CD4-positive, alpha-beta memory T cell (primary cell): ENCODE measurements around the gene CNTD1. TPM values are rescaled to one million over a fixed set of nuclear protein-coding genes. Genes with fewer than 3 reads are reported as not detected.
"Not testable (repeated sequence)": the region's sequence is repeated elsewhere in the genome, so short reads cannot be mapped to it uniquely, and the experiment has no call there.

Experiments used
- CTCF ChIA-PET: fragments of 350-600 bp; sonication (Branson Sonifier 250); formaldehyde crosslinking; loops from one replicate; lab custom pipeline; 2021; ENCODE audit warnings: inconsistent platforms; ENCODE audit not compliant: partially characterized antibody; lab: Charles Lee
- POLR2A ChIA-PET: fragments of 350-600 bp; sonication (Branson Sonifier 250); formaldehyde crosslinking; loops from one replicate; lab custom pipeline; 2021; ENCODE audit not compliant: partially characterized antibody; lab: Charles Lee
- DNase-seq, 5 donors: peaks; one replicate each; pipeline versions ENCODE4 v3.0.0 to v3.0.0-alpha.2; 2020 to 2022; ENCODE audit warnings: mixed read lengths in 1 of 5
- H3K27ac ChIP-seq: one replicate; pipeline ENCODE4 v1.7.0; 2013; ENCODE audit warnings: low read depth, low read length
- H3K27me3 ChIP-seq: 2 replicates; pipeline ENCODE4 v1.7.0; 2013; ENCODE audit warnings: mild to moderate bottlenecking, low read length, moderate library complexity; ENCODE audit not compliant: insufficient read depth
- H3K36me3 ChIP-seq: 2 replicates; pipeline ENCODE4 v1.7.0; 2013; ENCODE audit warnings: mild to moderate bottlenecking, low read length, moderate library complexity; ENCODE audit not compliant: insufficient read depth
- H3K4me1 ChIP-seq: 2 replicates; pipeline ENCODE4 v1.7.0; 2013; ENCODE audit warnings: mild to moderate bottlenecking, low read length, moderate library complexity; ENCODE audit not compliant: insufficient read depth
- H3K4me3 ChIP-seq, 2 donors: one replicate each; pipeline ENCODE4 v1.7.0; 2013; ENCODE audit warnings: low read length in 2 of 2, mild to moderate bottlenecking in 1 of 2
- H3K9me3 ChIP-seq, 2 donors: one replicate each; pipeline ENCODE4 v1.7.0; 2013; ENCODE audit warnings: low read length in 2 of 2, control low read depth in 1 of 2; ENCODE audit not compliant: control insufficient read depth in 1 of 2
- H3K27ac Mint-ChIP-seq, 7 donors: one replicate each; pipeline ENCODE4 v1.8.0; 2020 to 2021; ENCODE audit warnings: mixed read lengths in 7 of 7, mild to moderate bottlenecking in 6 of 7, inconsistent platforms in 3 of 7, moderate library complexity in 3 of 7
- H3K27me3 Mint-ChIP-seq, 2 donors: one replicate each; pipeline ENCODE4 v1.8.0; 2020 to 2021; ENCODE audit warnings: mixed read lengths in 2 of 2
- H3K36me3 Mint-ChIP-seq, 2 donors: one replicate each; pipeline ENCODE4 v1.8.0; 2020 to 2021; ENCODE audit warnings: mixed read lengths in 2 of 2, inconsistent platforms in 1 of 2, mild to moderate bottlenecking in 1 of 2
- H3K4me1 Mint-ChIP-seq, 4 donors: one replicate each; pipeline ENCODE4 v1.8.0; 2020 to 2021; ENCODE audit warnings: mixed read lengths in 4 of 4, mild to moderate bottlenecking in 1 of 4
- H3K4me3 Mint-ChIP-seq, 8 donors: one replicate each; pipeline ENCODE4 v1.8.0; 2020 to 2021; ENCODE audit warnings: mixed read lengths in 8 of 8, mild to moderate bottlenecking in 7 of 8, moderate library complexity in 6 of 8, inconsistent platforms in 3 of 8
- H3K9me3 Mint-ChIP-seq, 8 donors: one replicate each; pipeline ENCODE4 v1.8.0; 2020 to 2021; ENCODE audit warnings: mixed read lengths in 8 of 8, mild to moderate bottlenecking in 5 of 8, inconsistent platforms in 3 of 8, moderate library complexity in 1 of 8
- intact Hi-C: fragments of 100-400 bp; cut with micrococcal nuclease; formaldehyde crosslinking; loops from one replicate; pipeline ENCODE4 v1.15.1; 2023
- polyA plus RNA-seq, 2 donors: library from polyadenylated mRNA; unstranded; fragments of 300-500 nt; fragmentation: Illumina TruSeq; gene quantifications; one replicate each; pipeline ENCODE4 v1.2.3, GENCODE V29; 2021
- total RNA-seq, 2 experiments: library from RNA; stranded (reverse); gene quantifications; one replicate each; pipeline ENCODE4 v1.2.3, GENCODE V29; 2021

CNTD1 gene
- total and polyA plus RNA-seq, 4 experiments from 2014 or later = 0.22 to 0.43 TPM; not detected in 2

GRCh38 chr17:42759982-42760651 lies 38.5 kb upstream of the CNTD1 start:
- Mint-ChIP-seq H3K4me3 (peak overlapping the region in 7 of 8 donors; percentile 4 to 75 (median 48)), H3K27me3 (peaks cover 32 to 49% of the 10 kb centered on the region in 2 donors), H3K27ac (peak overlapping the region in 1 of 7 donors; percentile 36), H3K4me1 (peaks cover 2 to 10% (median 4%) of the 10 kb centered on the region in 4 donors), H3K36me3 (no peaks in the 10 kb centered on the region), H3K9me3 (no peaks in the 10 kb centered on the region)
- no peak for DNase-seq
- Histone ChIP-seq H3K27me3 (peaks cover 34% of the 10 kb centered on the region), H3K4me1 (peaks cover 7% of the 10 kb centered on the region), H3K4me3 (no peak overlapping the region), H3K9me3 (no peaks in the 10 kb centered on the region), H3K36me3 (no peaks in the 10 kb centered on the region), H3K27ac (no peak overlapping the region)
- POLR2A ChIA-PET = interaction anchor here (3.1 kb wide), 1 partner anchor 13 kb away, joined by 13 read pairs; the partner anchor contains the start of gene VPS25
- CTCF ChIA-PET = interaction anchor here (0.5 to 1.5 kb wide), 7 partner anchors 9 to 182 kb away, joined by 3 to 7 read pairs (median 4); partner anchors contain the start of gene BECN1
- intact Hi-C loops = no loop called here

- peak within 1 kb of the TSS in 2 of 7 donors; percentile 36 to 46 for H3K27ac Mint-ChIP-seq
- H3K4me1 ChIP-seq = peaks cover 7% of the 10 kb centered on the region
- CTCF ChIA-PET = interaction anchor here (0.6 to 3.6 kb wide), 7 partner anchors 11 to 183 kb away, joined by 3 to 35 read pairs (median 4); partner anchors contain the start of genes BECN1 and PSMC3IP
- no peaks in the 10 kb centered on the region for H3K36me3 Mint-ChIP-seq
- peak within 1 kb of the TSS; percentile 4 to 75 (median 48) for H3K4me3 Mint-ChIP-seq
- no peak within 1 kb of the TSS for H3K27ac ChIP-seq
- DNase-seq = no peak
- intact Hi-C loops = no loop called here
- no peaks in the 10 kb centered on the region for H3K36me3 ChIP-seq
- POLR2A ChIA-PET = interaction anchor here (3.1 kb wide), 1 partner anchor 13 kb away, joined by 13 read pairs; the partner anchor contains the start of gene VPS25
- peaks cover 35 to 52% of the 10 kb centered on the region in 2 donors for H3K27me3 Mint-ChIP-seq
- no peak within 1 kb of the TSS for H3K4me3 ChIP-seq
- no peaks in the 10 kb centered on the region for H3K9me3 Mint-ChIP-seq
- H3K9me3 ChIP-seq = no peaks in the 10 kb centered on the region
- peaks cover 2 to 10% (median 4%) of the 10 kb centered on the region in 4 donors for H3K4me1 Mint-ChIP-seq
- H3K27me3 ChIP-seq = peaks cover 34% of the 10 kb centered on the region
Observed at GRCh38 chr17:42760652-42761581, 37.7 kb upstream of the CNTD1 start, which contains the start of gene RAMP2. TSS of gene RAMP2 (plus strand) at chr17:42761227. CDS start at chr17:42761262, 35 bp downstream.

GRCh38 chr17:42761638-42762037 lies 37.0 kb upstream of the CNTD1 start:
- CTCF ChIA-PET = interaction anchor here (2.9 to 3.6 kb wide), 2 partner anchors 43 to 184 kb away, joined by 20 to 35 read pairs; partner anchors contain the start of gene PSMC3IP
- intact Hi-C loops = no loop called here
- H3K9me3 ChIP-seq = no peaks in the 10 kb centered on the region
- H3K27ac ChIP-seq = no peak overlapping the region
- no peaks in the 10 kb centered on the region for H3K9me3 Mint-ChIP-seq
- H3K36me3 Mint-ChIP-seq = no peaks in the 10 kb centered on the region
- POLR2A ChIA-PET = interaction anchor here (3.1 kb wide), 1 partner anchor 12 kb away, joined by 13 read pairs; the partner anchor contains the start of gene VPS25
- peaks cover 7% of the 10 kb centered on the region for H3K4me1 ChIP-seq
- peaks cover 34% of the 10 kb centered on the region for H3K27me3 ChIP-seq
- no peaks in the 10 kb centered on the region for H3K36me3 ChIP-seq
- H3K4me3 Mint-ChIP-seq = peak overlapping the region in 5 of 8 donors; percentile 10 to 70 (median 22)
- no peak overlapping the region for H3K27ac Mint-ChIP-seq
- DNase-seq = no peak
- H3K27me3 Mint-ChIP-seq = peaks cover 30 to 48% of the 10 kb centered on the region in 2 donors
- H3K4me1 Mint-ChIP-seq = peaks cover 2 to 10% (median 4%) of the 10 kb centered on the region in 4 donors
- no peak overlapping the region for H3K4me3 ChIP-seq

GRCh38 chr17:42766124-42766523 lies 32.5 kb upstream of the CNTD1 start:
- Histone ChIP-seq H3K9me3 (no peaks in the 10 kb centered on the region), H3K36me3 (no peaks in the 10 kb centered on the region), H3K4me1 (peaks cover 4% of the 10 kb centered on the region), H3K27ac (no peak overlapping the region), H3K27me3 (peaks cover 26% of the 10 kb centered on the region), H3K4me3 (no peak overlapping the region)
- Mint-ChIP-seq H3K27ac (no peak overlapping the region), H3K36me3 (no peaks in the 10 kb centered on the region), H3K4me1 (peaks cover 0 to 6% (median 2%) of the 10 kb centered on the region in 4 donors), H3K9me3 (no peaks in the 10 kb centered on the region), H3K4me3 (no peak overlapping the region), H3K27me3 (peaks cover 23 to 36% of the 10 kb centered on the region in 2 donors)
- ChIA-PET POLR2A (no interaction called here), CTCF (interaction anchor here (1.9 kb wide), 1 partner anchor 47 kb away, joined by 6 read pairs; no protein-coding TSS in a partner anchor)
- DNase-seq = no peak
- intact Hi-C loops = no loop called here

GRCh38 chr17:42767512-42767911 lies 31.1 kb upstream of the CNTD1 start:
- peaks cover 13% of the 10 kb centered on the region for H3K27me3 ChIP-seq
- no peaks in the 10 kb centered on the region for H3K9me3 ChIP-seq
- no peak overlapping the region for H3K4me3 ChIP-seq
- H3K4me1 ChIP-seq = peaks cover 2% of the 10 kb centered on the region
- H3K36me3 Mint-ChIP-seq = no peaks in the 10 kb centered on the region
- no peak overlapping the region for H3K4me3 Mint-ChIP-seq
- DNase-seq = no peak
- no peak overlapping the region for H3K27ac Mint-ChIP-seq
- no peaks in the 10 kb centered on the region for H3K36me3 ChIP-seq
- no peak overlapping the region for H3K27ac ChIP-seq
- H3K4me1 Mint-ChIP-seq = peaks cover 3 to 12% (median 8%) of the 10 kb centered on the region in 4 donors
- intact Hi-C loops = no loop called here
- ChIA-PET POLR2A (no interaction called here), CTCF (interaction anchor here (0.9 to 1.9 kb wide), 3 partner anchors 49 to 189 kb away, joined by 3 to 6 read pairs (median 4); partner anchors contain the start of gene PSMC3IP)
- peaks cover 14 to 27% of the 10 kb centered on the region in 2 donors for H3K27me3 Mint-ChIP-seq
- no peaks in the 10 kb centered on the region for H3K9me3 Mint-ChIP-seq

- H3K9me3 ChIP-seq, H3K36me3 Mint-ChIP-seq, POLR2A ChIA-PET, H3K9me3 Mint-ChIP-seq, H3K4me3 ChIP-seq, H3K4me1 ChIP-seq, H3K27me3 ChIP-seq, H3K4me3 Mint-ChIP-seq, CTCF ChIA-PET, H3K36me3 ChIP-seq, H3K27ac Mint-ChIP-seq, DNase-seq, intact Hi-C loops, H3K27ac ChIP-seq: not testable (repeated sequence)
- Mint-ChIP-seq H3K4me1 (peaks cover 4 to 14% (median 11%) of the 10 kb centered on the region in 4 donors), H3K27me3 (peaks cover 13 to 22% of the 10 kb centered on the region in 2 donors)
Observed at GRCh38 chr17:42768006-42768405, 30.7 kb upstream of the CNTD1 start.
